GM12878 (cell line): ENCODE results near the gene IL36A. TPM values are rescaled to one million over a fixed set of nuclear protein-coding genes. Genes with fewer than 3 reads are reported as not detected.

ENCODE experiments used
- CREM ChIP-seq: IDR thresholded peaks from 2 replicates; pipeline ENCODE4 v1.6.1; 2014; ENCODE audit warnings: antibody characterized with exemption, low read depth
- MEF2B ChIP-seq: fragments of 450-650 bp; IDR thresholded peaks from 2 replicates; pipeline ENCODE4 v1.6.1; 2018; ENCODE audit warnings: mild to moderate bottlenecking, moderate library complexity; ENCODE audit not compliant: partially characterized antibody, poor library complexity, severe bottlenecking
- MLLT1 ChIP-seq: fragments of 450-650 bp; IDR thresholded peaks from 2 replicates; pipeline ENCODE4 v1.6.1; 2016; ENCODE audit warnings: mild to moderate bottlenecking
- RFX5 ChIP-seq: IDR thresholded peaks from 2 replicates; pipeline ENCODE4 v1.6.1; 2011; ENCODE audit warnings: low read depth, low read length, improper control_type of control experiment
- SMC3 ChIP-seq: IDR thresholded peaks from 2 replicates; pipeline ENCODE4 v1.6.1; 2011; ENCODE audit warnings: low read length, improper control_type of control experiment, borderline replicate concordance
- polyA plus RNA-seq, 11 experiments: library from polyadenylated mRNA; depleted of rRNA in 4 of 11; unstranded in 6 of 11; stranded (reverse) in 5 of 11; fragments of >200 nt; fragmentation: Nextera tagmentation in 4 of 11; fragmentation: Illumina TruSeq in 1 of 11; extraction: Ambion mirVana in 4 of 11; extraction: Trizol in 1 of 11; gene quantifications; 1 replicate in 1 of 11; 2 replicates in 10 of 11; pipeline versions ENCODE4 v1.2.1 to v1.2.3, GENCODE V29; 2011 to 2016; ENCODE audit warnings: inconsistent platforms in 2 of 11, missing spikeins in 2 of 11, low read depth in 1 of 11
- total RNA-seq, 4 experiments: library from RNA; depleted of rRNA in 3 of 4; stranded (reverse); fragments of >200 nt in 3 of 4; fragmentation: Illumina TruSeq in 1 of 4; extraction: Trizol in 1 of 4; gene quantifications; 2 replicates each; pipeline versions ENCODE4 v1.2.1 to v1.2.3, GENCODE V29; 2013 to 2021
- TF ChIP-seq, protein P1 (sequence below): fragments of 450-650 bp; IDR thresholded peaks from 2 replicates; pipeline ENCODE4 v1.6.1; 2017; ENCODE audit warnings: mild to moderate bottlenecking, moderate library complexity
- TF ChIP-seq, protein P2 (sequence below), 3 experiments: IDR thresholded peaks in 2 of 3; conservative IDR thresholded peaks in 1 of 3; 2 replicates each; pipeline ENCODE4 v1.5.1; 2011; ENCODE audit warnings: low read depth in 3 of 3, low read length in 3 of 3, mild to moderate bottlenecking in 3 of 3, control low read depth in 2 of 3, moderate library complexity in 2 of 3, inconsistent platforms in 1 of 3, mixed read lengths in 1 of 3; ENCODE audit not compliant: control insufficient read depth in 2 of 3, insufficient read depth in 1 of 3; ENCODE audit errors: extremely low read depth in 1 of 3

IL36A gene
- total and polyA plus RNA-seq, 10 of the 15 experiments (the other 5 are each of a cell fraction or from before 2014, with no cell fraction given), result not detected

GRCh38 chr2:112958428-112959108 lies 46.7 kb upstream of the IL36A start (continued):
- TF ChIP-seq, protein P1, sequence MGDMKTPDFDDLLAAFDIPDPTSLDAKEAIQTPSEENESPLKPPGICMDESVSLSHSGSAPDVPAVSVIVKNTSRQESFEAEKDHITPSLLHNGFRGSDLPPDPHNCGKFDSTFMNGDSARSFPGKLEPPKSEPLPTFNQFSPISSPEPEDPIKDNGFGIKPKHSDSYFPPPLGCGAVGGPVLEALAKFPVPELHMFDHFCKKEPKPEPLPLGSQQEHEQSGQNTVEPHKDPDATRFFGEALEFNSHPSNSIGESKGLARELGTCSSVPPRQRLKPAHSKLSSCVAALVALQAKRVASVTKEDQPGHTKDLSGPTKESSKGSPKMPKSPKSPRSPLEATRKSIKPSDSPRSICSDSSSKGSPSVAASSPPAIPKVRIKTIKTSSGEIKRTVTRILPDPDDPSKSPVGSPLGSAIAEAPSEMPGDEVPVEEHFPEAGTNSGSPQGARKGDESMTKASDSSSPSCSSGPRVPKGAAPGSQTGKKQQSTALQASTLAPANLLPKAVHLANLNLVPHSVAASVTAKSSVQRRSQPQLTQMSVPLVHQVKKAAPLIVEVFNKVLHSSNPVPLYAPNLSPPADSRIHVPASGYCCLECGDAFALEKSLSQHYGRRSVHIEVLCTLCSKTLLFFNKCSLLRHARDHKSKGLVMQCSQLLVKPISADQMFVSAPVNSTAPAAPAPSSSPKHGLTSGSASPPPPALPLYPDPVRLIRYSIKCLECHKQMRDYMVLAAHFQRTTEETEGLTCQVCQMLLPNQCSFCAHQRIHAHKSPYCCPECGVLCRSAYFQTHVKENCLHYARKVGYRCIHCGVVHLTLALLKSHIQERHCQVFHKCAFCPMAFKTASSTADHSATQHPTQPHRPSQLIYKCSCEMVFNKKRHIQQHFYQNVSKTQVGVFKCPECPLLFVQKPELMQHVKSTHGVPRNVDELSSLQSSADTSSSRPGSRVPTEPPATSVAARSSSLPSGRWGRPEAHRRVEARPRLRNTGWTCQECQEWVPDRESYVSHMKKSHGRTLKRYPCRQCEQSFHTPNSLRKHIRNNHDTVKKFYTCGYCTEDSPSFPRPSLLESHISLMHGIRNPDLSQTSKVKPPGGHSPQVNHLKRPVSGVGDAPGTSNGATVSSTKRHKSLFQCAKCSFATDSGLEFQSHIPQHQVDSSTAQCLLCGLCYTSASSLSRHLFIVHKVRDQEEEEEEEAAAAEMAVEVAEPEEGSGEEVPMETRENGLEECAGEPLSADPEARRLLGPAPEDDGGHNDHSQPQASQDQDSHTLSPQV, result no peak
- TF ChIP-seq RFX5 (no peak), MEF2B (peak; percentile 28), MLLT1 (no peak), CREM (no peak), SMC3 (peak; percentile 45; the same call in 1 of the 2 replicates)
- TF ChIP-seq, protein P2, sequence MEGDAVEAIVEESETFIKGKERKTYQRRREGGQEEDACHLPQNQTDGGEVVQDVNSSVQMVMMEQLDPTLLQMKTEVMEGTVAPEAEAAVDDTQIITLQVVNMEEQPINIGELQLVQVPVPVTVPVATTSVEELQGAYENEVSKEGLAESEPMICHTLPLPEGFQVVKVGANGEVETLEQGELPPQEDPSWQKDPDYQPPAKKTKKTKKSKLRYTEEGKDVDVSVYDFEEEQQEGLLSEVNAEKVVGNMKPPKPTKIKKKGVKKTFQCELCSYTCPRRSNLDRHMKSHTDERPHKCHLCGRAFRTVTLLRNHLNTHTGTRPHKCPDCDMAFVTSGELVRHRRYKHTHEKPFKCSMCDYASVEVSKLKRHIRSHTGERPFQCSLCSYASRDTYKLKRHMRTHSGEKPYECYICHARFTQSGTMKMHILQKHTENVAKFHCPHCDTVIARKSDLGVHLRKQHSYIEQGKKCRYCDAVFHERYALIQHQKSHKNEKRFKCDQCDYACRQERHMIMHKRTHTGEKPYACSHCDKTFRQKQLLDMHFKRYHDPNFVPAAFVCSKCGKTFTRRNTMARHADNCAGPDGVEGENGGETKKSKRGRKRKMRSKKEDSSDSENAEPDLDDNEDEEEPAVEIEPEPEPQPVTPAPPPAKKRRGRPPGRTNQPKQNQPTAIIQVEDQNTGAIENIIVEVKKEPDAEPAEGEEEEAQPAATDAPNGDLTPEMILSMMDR (IDR thresholded peaks at IDR 0.05 in 2 of 3, conservative IDR thresholded peaks at IDR 0.05 in 1 of 3; ENCODE audit: control insufficient read depth in 2 of 3, extremely low read depth in 1 of 3, insufficient read depth in 1 of 3, low read depth in 3 of 3, low read length in 3 of 3), result peak; percentile 83 to 87 (median 86)
- TF ChIP-seq, all 136 proteins: peak for 5
